Measurements from ENCODE around the gene ROM1. TPM values are rescaled to one million over a fixed set of nuclear protein-coding genes. Genes with fewer than 3 reads are reported as not detected.

Gene ROM1
- polyA plus RNA-seq, 3 donors: 0.51 to 1.4 (median 0.75) TPM

DNA sequence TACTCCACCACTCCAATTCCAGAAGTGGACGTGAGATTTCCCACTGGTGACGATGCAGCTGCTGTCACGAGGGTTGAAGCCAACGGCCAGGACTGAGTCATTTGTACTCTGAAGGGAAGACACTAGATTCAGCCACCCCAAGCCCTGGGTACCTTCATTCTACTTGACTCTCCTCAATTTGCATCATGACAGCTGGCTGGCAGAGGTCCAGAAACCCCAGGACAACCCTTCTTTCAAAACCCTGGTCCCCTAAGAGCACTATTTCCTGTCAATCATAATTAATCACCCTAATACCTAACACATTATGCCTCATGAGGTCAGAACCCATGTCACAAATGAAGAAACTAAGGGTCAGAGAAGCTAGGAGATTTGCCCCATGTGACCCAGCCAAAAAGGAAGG is 5.3 kb upstream of the ROM1 start:
- H3K4me3 Mint-ChIP-seq: peak overlapping the region in 1 of 2 donors; percentile 53
- intact Hi-C loops (cut with micrococcal nuclease): no loop called here
- H3K27me3 ChIP-seq (ENCODE audit: control insufficient read depth in 2 of 2, insufficient read depth in 2 of 2, low read length in 2 of 2): no peaks in the 10 kb centered on the region

DNA sequence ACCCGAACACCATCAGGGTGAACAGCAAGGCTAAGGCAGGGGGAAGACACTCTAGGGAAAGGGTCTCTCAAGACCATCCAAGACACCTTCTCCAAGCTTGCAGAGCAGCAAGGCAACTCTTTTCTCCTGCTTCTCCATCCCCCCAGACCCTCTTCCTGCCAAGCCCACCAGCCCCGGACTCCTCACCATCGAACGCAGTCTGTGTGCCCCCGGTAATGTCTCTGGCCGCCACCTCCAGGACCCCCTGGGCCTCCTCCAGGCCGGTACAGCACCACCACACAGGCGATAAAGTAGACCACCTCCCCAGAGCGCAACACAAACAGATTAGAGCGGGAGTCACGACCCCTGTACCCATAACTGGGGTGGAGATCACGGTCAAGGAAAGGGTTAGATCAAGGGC is 4.3 kb upstream of the ROM1 start:
- 94% methylated on average over 4 of the region's 12 CpGs for WGBS (ENCODE audit: insufficient coverage)
- Mint-ChIP-seq H3K27me3 (ENCODE audit: low read depth in 3 of 3) (peaks cover 0 to 2% (median 0%) of the 10 kb centered on the region in 3 donors), H3K27ac (peak overlapping the region in 4 of 7 donors; percentile 46 to 97 (median 82)), H3K36me3 (peaks cover 55 to 64% of the 10 kb centered on the region in 2 donors), H3K4me3 (no peak overlapping the region), H3K4me1 (peaks cover 38% of the 10 kb centered on the region), H3K9me3 (peaks cover 0 to 2% (median 0%) of the 10 kb centered on the region in 7 donors)
- Histone ChIP-seq H2AFZ (ENCODE audit: insufficient read depth, low read depth, low read length, poor library complexity, severe bottlenecking) (no peak overlapping the region), H4K20me1 (ENCODE audit: insufficient read depth, low read length) (no peaks in the 10 kb centered on the region), H3K9ac (ENCODE audit: insufficient read depth, low read length, poor library complexity, severe bottlenecking) (no peak overlapping the region), H3K79me2 (ENCODE audit: insufficient read depth, low read length) (peaks cover 16% of the 10 kb centered on the region), H3K36me3 (replicated peaks in 1 of 2; ENCODE audit: control insufficient read depth in 1 of 2, insufficient read depth in 2 of 2, low read length in 2 of 2) (peaks cover 30 to 60% of the 10 kb centered on the region in 2 donors), H3K4me1 (ENCODE audit: control insufficient read depth in 1 of 2, insufficient read depth in 2 of 2, low read length in 2 of 2) (peaks cover 33 to 41% of the 10 kb centered on the region in 2 donors), H3K27me3 (ENCODE audit: control insufficient read depth in 2 of 2, insufficient read depth in 2 of 2, low read length in 2 of 2) (no peaks in the 10 kb centered on the region), H3K9me3 (replicated peaks in 1 of 2; ENCODE audit: control insufficient read depth in 1 of 2, insufficient read depth in 1 of 2, low read length in 2 of 2) (no peaks in the 10 kb centered on the region), H3K4me3 (replicated peaks in 1 of 3; ENCODE audit: low read depth in 2 of 3, low read length in 3 of 3) (no peak overlapping the region), H3K4me2 (replicated peaks; ENCODE audit: extremely low read depth, low read length, poor library complexity, severe bottlenecking) (no peak overlapping the region), H3K27ac (ENCODE audit: low read depth in 1 of 2, low read length in 2 of 2) (no peak overlapping the region)
- TF ChIP-seq CTCF (IDR thresholded peaks at IDR 0.05): no peak
- intact Hi-C loops (cut with micrococcal nuclease): no loop called here
- no peak for DNase-seq

More for the DNA sequence above, 5.3 kb upstream of the ROM1 start:
- H3K27ac ChIP-seq (ENCODE audit: low read depth in 1 of 2, low read length in 2 of 2): peak overlapping the region; percentile 32 to 63
- Mint-ChIP-seq H3K27me3 (ENCODE audit: low read depth in 3 of 3) (peaks cover 0 to 2% (median 0%) of the 10 kb centered on the region in 3 donors), H3K36me3 (peaks cover 65 to 75% of the 10 kb centered on the region in 2 donors), H3K4me1 (peaks cover 44% of the 10 kb centered on the region), H3K9me3 (peaks cover 0 to 2% (median 0%) of the 10 kb centered on the region in 7 donors), H3K27ac (peak overlapping the region; percentile 76 to 97 (median 88))
- peak; percentile 58 to 93 (median 77) for DNase-seq
- no peak overlapping the region for H3K4me3 ChIP-seq (replicated peaks in 1 of 3; ENCODE audit: low read depth in 2 of 3, low read length in 3 of 3)
- H4K20me1 ChIP-seq (ENCODE audit: insufficient read depth, low read length): no peaks in the 10 kb centered on the region
- peak overlapping the region; percentile 1 for H3K4me2 ChIP-seq (replicated peaks; ENCODE audit: extremely low read depth, low read length, poor library complexity, severe bottlenecking)
- no peaks in the 10 kb centered on the region for H3K9me3 ChIP-seq (replicated peaks in 1 of 2; ENCODE audit: control insufficient read depth in 1 of 2, insufficient read depth in 1 of 2, low read length in 2 of 2)
- H3K36me3 ChIP-seq (replicated peaks in 1 of 2; ENCODE audit: control insufficient read depth in 1 of 2, insufficient read depth in 2 of 2, low read length in 2 of 2): peaks cover 30 to 64% of the 10 kb centered on the region in 2 donors
- H3K79me2 ChIP-seq (ENCODE audit: insufficient read depth, low read length): peaks cover 16% of the 10 kb centered on the region
- H3K9ac ChIP-seq (ENCODE audit: insufficient read depth, low read length, poor library complexity, severe bottlenecking): no peak overlapping the region
- no peak for TF ChIP-seq CTCF (IDR thresholded peaks at IDR 0.05)
- H3K4me1 ChIP-seq (ENCODE audit: control insufficient read depth in 1 of 2, insufficient read depth in 2 of 2, low read length in 2 of 2): peaks cover 33 to 38% of the 10 kb centered on the region in 2 donors
- WGBS (ENCODE audit: insufficient coverage): 46% methylated on average over 4 of the region's 4 CpGs
- no peak overlapping the region for H2AFZ ChIP-seq (ENCODE audit: insufficient read depth, low read depth, low read length, poor library complexity, severe bottlenecking)

Measured in CD14-positive monocyte (primary cell).